NCI-H526 (cell line): Measurements from ENCODE around the gene PRKAA1.

Experiments used
- DNase-seq, 2 experiments: peaks; one replicate each; lab custom pipeline; 2025; lab: John Stamatoyannopoulos, UW

PRKAA1 gene

GRCh38 chr5:40780199-40780598, 18.0 kb downstream of the PRKAA1 start:
- DNase-seq = no peak

- no peak for DNase-seq
Observed at GRCh38 chr5:40779561-40779960, 18.6 kb downstream of the PRKAA1 start.

- no peak for DNase-seq
Observed at GRCh38 chr5:40778133-40778532, 20.0 kb downstream of the PRKAA1 start.

- DNase-seq = no peak
Observed at GRCh38 chr5:40776658-40776977, 21.6 kb downstream of the PRKAA1 start.

GRCh38 chr5:40775846-40776657, 22.1 kb downstream of the PRKAA1 start:
- DNase-seq = no peak

- DNase-seq = no peak
Observed at GRCh38 chr5:40775085-40775845, 22.9 kb downstream of the PRKAA1 start.

GRCh38 chr5:40774623-40775022, 23.6 kb downstream of the PRKAA1 start:
- no peak for DNase-seq

- no peak for DNase-seq
Observed at GRCh38 chr5:40770764-40771163, 27.4 kb downstream of the PRKAA1 start.

- DNase-seq = no peak
Observed at GRCh38 chr5:40762705-40763104, 35.5 kb downstream of the PRKAA1 start.

GRCh38 chr5:40757400-40757799, 40.8 kb downstream of the PRKAA1 start:
- DNase-seq = no peak

- peak; percentile 94 to 99 for DNase-seq
Observed at GRCh38 chr5:40755407-40756365, 42.5 kb downstream of the PRKAA1 start, which contains the start of gene TTC33. Gene TTC33 (minus strand): TSS chr5:40755961. CDS start chr5:40747018, 8,943 bp downstream.

GRCh38 chr5:40755093-40755406, 43.1 kb downstream of the PRKAA1 start:
- peak; percentile 88 to 90 for DNase-seq

GRCh38 chr5:40754381-40755092, 43.6 kb downstream of the PRKAA1 start:
- peak in 1 of 2 experiments; percentile 42 for DNase-seq

GRCh38 chr5:40746703-40747102, 51.5 kb downstream of the PRKAA1 start:
- DNase-seq = no peak

- no peak for DNase-seq
Observed at GRCh38 chr5:40743771-40744170, 54.4 kb downstream of the PRKAA1 start.

GRCh38 chr5:40738502-40738901, 59.7 kb downstream of the PRKAA1 start:
- DNase-seq = no peak

- peak; percentile 8 to 67 for DNase-seq
Observed at GRCh38 chr5:40736103-40736875, 61.9 kb downstream of the PRKAA1 start.

- DNase-seq = no peak
Observed at GRCh38 chr5:40735609-40736008, 62.6 kb downstream of the PRKAA1 start.

GRCh38 chr5:40734986-40735385, 63.2 kb downstream of the PRKAA1 start:
- no peak for DNase-seq

- no peak for DNase-seq
Observed at GRCh38 chr5:40733879-40734563, 64.2 kb downstream of the PRKAA1 start.
